H1 (cell line): Measurements from ENCODE around the gene PROP1. TPM values are rescaled to one million over a fixed set of nuclear protein-coding genes. Genes with fewer than 3 reads are reported as not detected.

Experiments used
- CTCF ChIA-PET: fragments of 300-600 bp; sonication (Branson Sonifier 250); formaldehyde crosslinking; loops from one replicate; lab custom pipeline; 2021; ENCODE audit not compliant: partially characterized antibody; lab: Charles Lee
- POLR2A ChIA-PET: fragments of 300-600 bp; sonication (Branson Sonifier 250); formaldehyde crosslinking; loops from one replicate; lab custom pipeline; 2021; ENCODE audit warnings: inconsistent platforms; ENCODE audit not compliant: partially characterized antibody; lab: Charles Lee
- DNase-seq, 2 experiments: peaks; one replicate each; pipeline versions ENCODE4 v3.0.0 to v3.0.0-alpha.2; 2010 to 2022; ENCODE audit warnings: low spot score in 2 of 2, low read depth in 1 of 2, mixed read lengths in 1 of 2
- FAIRE-seq: peaks from 2 replicates; lab custom pipeline; 2011; peaks lifted over from hg19 to GRCh38; lab: Jason Lieb, UNC
- H2AFZ ChIP-seq: 2 replicates; pipeline ENCODE4 v1.8.1; 2012; ENCODE audit warnings: low read length, inconsistent platforms
- H2AK5ac ChIP-seq: 2 replicates; pipeline ENCODE4 v1.6.1; 2013; ENCODE audit warnings: low read depth, low read length
- H2BK120ac ChIP-seq: replicated peaks from 2 replicates; pipeline ENCODE3; 2013; ENCODE audit warnings: low read depth, low read length, inconsistent platforms
- H2BK12ac ChIP-seq: 2 replicates; pipeline ENCODE4 v1.6.1; 2013; ENCODE audit warnings: low read depth, low read length
- H2BK15ac ChIP-seq: 2 replicates; pipeline ENCODE4 v1.6.1; 2013; ENCODE audit warnings: low read length
- H2BK20ac ChIP-seq: 2 replicates; pipeline ENCODE4 v1.6.1; 2013; ENCODE audit warnings: low read length
- H2BK5ac ChIP-seq: 2 replicates; pipeline ENCODE4 v1.6.1; 2013; ENCODE audit warnings: low read depth, low read length
- H3K14ac ChIP-seq: 2 replicates; pipeline ENCODE4 v1.6.1; 2013; ENCODE audit warnings: inconsistent platforms; ENCODE audit not compliant: insufficient read length
- H3K18ac ChIP-seq: 2 replicates; pipeline ENCODE4 v1.6.1; 2013; ENCODE audit warnings: low read length; ENCODE audit errors: extremely low read depth
- H3K23ac ChIP-seq: 2 replicates; pipeline ENCODE4 v1.6.1; 2013; ENCODE audit warnings: inconsistent platforms; ENCODE audit not compliant: insufficient read length
- H3K23me2 ChIP-seq: 2 replicates; pipeline ENCODE4 v1.6.1; 2013; ENCODE audit warnings: low read depth, low read length
- H3K27ac ChIP-seq: 2 replicates; pipeline ENCODE4 v1.6.1; 2011; ENCODE audit warnings: low read depth, low read length, inconsistent platforms
- H3K27me3 ChIP-seq, 4 experiments: replicated peaks in 1 of 4; 1 replicate in 1 of 4; 2 replicates in 3 of 4; pipeline versions ENCODE4 v1.6.1 to v1.8.1; 2011 to 2013; ENCODE audit warnings: low read length in 3 of 4, mild to moderate bottlenecking in 3 of 4, inconsistent platforms in 2 of 4, mixed read lengths in 2 of 4, moderate library complexity in 1 of 4; ENCODE audit not compliant: control insufficient read depth in 3 of 4, insufficient read depth in 3 of 4; ENCODE audit errors: extremely low read depth in 1 of 4
- H3K36me3 ChIP-seq, 4 experiments: 2 replicates each; pipeline versions ENCODE4 v1.6.1 to v1.8.1; 2011 to 2013; ENCODE audit warnings: mild to moderate bottlenecking in 4 of 4, low read length in 3 of 4, moderate library complexity in 2 of 4, control low read depth in 1 of 4, inconsistent platforms in 1 of 4; ENCODE audit not compliant: insufficient read depth in 4 of 4, control insufficient read depth in 2 of 4
- H3K4ac ChIP-seq: replicated peaks from 2 replicates; pipeline ENCODE3; 2013; ENCODE audit warnings: low read length, low read depth, mixed read lengths, inconsistent platforms; ENCODE audit not compliant: insufficient read length
- H3K4me1 ChIP-seq, 4 experiments: replicated peaks in 1 of 4; 1 replicate in 1 of 4; 2 replicates in 3 of 4; pipeline versions ENCODE4 v1.6.1 to v1.8.1; 2011 to 2013; ENCODE audit warnings: low read length in 3 of 4, inconsistent platforms in 2 of 4, mixed read lengths in 1 of 4; ENCODE audit not compliant: insufficient read depth in 4 of 4, control insufficient read depth in 3 of 4
- H3K4me2 ChIP-seq, 2 experiments: 2 replicates each; pipeline versions ENCODE4 v1.6.1 to v1.8.1; 2011 to 2013; ENCODE audit warnings: low read depth in 2 of 2, low read length in 2 of 2, control low read depth in 1 of 2, inconsistent platforms in 1 of 2, mild to moderate bottlenecking in 1 of 2; ENCODE audit not compliant: insufficient read depth in 1 of 2
- H3K4me3 ChIP-seq, 4 experiments: fragments of 200-600, 300-600 bp in 1 of 4; sonication (generic), shearing (Covaris generic), sonication (Bioruptor Twin) in 1 of 4; 2 replicates each; pipeline versions ENCODE4 v1.5.1 to v1.8.1; 2011 to 2016; ENCODE audit warnings: low read length in 4 of 4, low read depth in 3 of 4, control low read depth in 2 of 4, inconsistent platforms in 2 of 4, mild to moderate bottlenecking in 2 of 4, mixed read lengths in 1 of 4, moderate library complexity in 1 of 4; ENCODE audit not compliant: insufficient read depth in 2 of 4; ENCODE audit errors: extremely low read depth in 1 of 4
- H3K56ac ChIP-seq: replicated peaks from 2 replicates; pipeline ENCODE3; 2013; ENCODE audit warnings: low read depth, mild to moderate bottlenecking, mixed read lengths, low read length, inconsistent platforms; ENCODE audit not compliant: insufficient read length
- H3K79me1 ChIP-seq: 2 replicates; pipeline ENCODE4 v1.6.1; 2013; ENCODE audit warnings: low read depth, low read length, control low read depth
- H3K79me2 ChIP-seq, 2 experiments: 2 replicates each; pipeline versions ENCODE4 v1.6.1 to v1.8.1; 2012 to 2013; ENCODE audit warnings: low read length in 2 of 2, mild to moderate bottlenecking in 2 of 2, inconsistent platforms in 1 of 2; ENCODE audit not compliant: insufficient read depth in 2 of 2, control insufficient read depth in 1 of 2
- H3K9ac ChIP-seq, 4 experiments: replicated peaks in 1 of 4; 1 replicate in 1 of 4; 2 replicates in 3 of 4; pipeline versions ENCODE4 v1.6.1 to v1.8.1; 2011 to 2013; ENCODE audit warnings: low read depth in 3 of 4, low read length in 3 of 4, control low read depth in 2 of 4, mild to moderate bottlenecking in 2 of 4, moderate library complexity in 2 of 4, inconsistent platforms in 1 of 4; ENCODE audit errors: extremely low read depth in 1 of 4
- H3K9me3 ChIP-seq, 2 experiments: 2 replicates each; pipeline versions ENCODE4 v1.6.1 to v1.8.1; 2012 to 2013; ENCODE audit warnings: mild to moderate bottlenecking in 2 of 2, moderate library complexity in 2 of 2, control low read depth in 1 of 2, inconsistent platforms in 1 of 2, low read depth in 1 of 2, low read length in 1 of 2, mixed read lengths in 1 of 2; ENCODE audit not compliant: insufficient read depth in 2 of 2
- H4K20me1 ChIP-seq, 2 experiments: replicated peaks in 1 of 2; 2 replicates each; pipeline versions ENCODE3 to v1.8.1; 2011 to 2013; ENCODE audit warnings: inconsistent platforms in 2 of 2, low read length in 2 of 2, mild to moderate bottlenecking in 1 of 2; ENCODE audit not compliant: insufficient read depth in 2 of 2, control insufficient read depth in 1 of 2
- H4K5ac ChIP-seq: 2 replicates; pipeline ENCODE4 v1.6.1; 2013; ENCODE audit warnings: low read length, low read depth, mixed read lengths, inconsistent platforms; ENCODE audit not compliant: insufficient read length
- H4K8ac ChIP-seq: 2 replicates; pipeline ENCODE4 v1.8.0; 2013; ENCODE audit warnings: mild to moderate bottlenecking, moderate library complexity, low read length, inconsistent platforms; ENCODE audit not compliant: insufficient read depth; ENCODE audit errors: extremely low read depth
- H4K91ac ChIP-seq: replicated peaks from 2 replicates; pipeline ENCODE3; 2013; ENCODE audit warnings: low read length, mixed read lengths, inconsistent platforms; ENCODE audit not compliant: insufficient read length
- ATF3 ChIP-seq: IDR thresholded peaks from 2 replicates; pipeline ENCODE4 v1.6.1; 2011; ENCODE audit warnings: low read depth, mild to moderate bottlenecking, low read length; ENCODE audit not compliant: insufficient read depth
- CEBPB ChIP-seq: IDR thresholded peaks from 2 replicates; pipeline ENCODE4 v1.6.1; 2012; ENCODE audit warnings: low read depth, low read length
- JUN ChIP-seq: IDR thresholded peaks from 2 replicates; pipeline ENCODE4 v1.6.1; 2011; ENCODE audit warnings: low read depth, mild to moderate bottlenecking, improper control_type of control experiment, low read length
- RNF2 ChIP-seq: fragments of 200-900, 300-1000 bp; sonication (generic); IDR thresholded peaks from 2 replicates; pipeline ENCODE4 v1.7.1; 2016; ENCODE audit warnings: borderline replicate concordance, low read depth, mild to moderate bottlenecking, antibody characterized with exemption, low read length; ENCODE audit not compliant: poor library complexity, severe bottlenecking; ENCODE audit errors: missing control alignments
- SP1 ChIP-seq: IDR thresholded peaks from 2 replicates; pipeline ENCODE4 v1.6.1; 2011; ENCODE audit warnings: low read depth, low read length
- SP2 ChIP-seq: IDR thresholded peaks from 2 replicates; pipeline ENCODE4 v1.6.1; 2012; ENCODE audit warnings: mild to moderate bottlenecking, low read length, inconsistent platforms
- TAF7 ChIP-seq: optimal IDR thresholded peaks from 2 replicates; pipeline ENCODE3; 2011; ENCODE audit warnings: low read depth, mild to moderate bottlenecking, inconsistent platforms, low read length, moderate library complexity, borderline replicate concordance
- WGBS, 2 experiments: shearing (Covaris generic) in 1 of 2; methylation state at CpG; one replicate each; pipeline versions ENCODE4 v1.1.6 to v1.1.7; 2013 to 2015; ENCODE audit warnings: low lambda C conversion rate in 2 of 2, mixed read lengths in 2 of 2, inconsistent platforms in 1 of 2, low coverage in 1 of 2, missing lambda C conversion rate in 1 of 2; ENCODE audit not compliant: insufficient replicate concordance in 2 of 2, insufficient coverage in 1 of 2, insufficient read length in 1 of 2; ENCODE audit errors: extremely low coverage in 1 of 2, missing lambda C conversion rate in 1 of 2; 5-methylcytosine and 5-hydroxymethylcytosine counted together
- polyA plus RNA-seq, 7 experiments: library from polyadenylated mRNA; depleted of rRNA in 3 of 7; stranded (reverse) in 5 of 7; unstranded in 2 of 7; fragments of >200 nt in 5 of 7; fragments of 200-250 nt in 2 of 7; gene quantifications; 1 replicate in 5 of 7; 2 replicates in 1 of 7; 4 replicates in 1 of 7; pipeline versions ENCODE4 v1.2.1 to v1.2.3, GENCODE V29; 2011 to 2013; ENCODE audit warnings: missing spikeins in 2 of 7, mixed read lengths in 2 of 7
- total RNA-seq: library from RNA; stranded (reverse); fragmentation: NEBNext Ultra II Directional; extraction: Animal tissue kit (Norgen Biotek cat#: 25700); gene quantifications from 2 replicates; pipeline ENCODE4 v1.2.1, GENCODE V29; 2021
- TF ChIP-seq, protein P1 (sequence below): IDR thresholded peaks from 2 replicates; pipeline ENCODE4 v1.6.1; 2012; ENCODE audit warnings: inconsistent platforms
- TF ChIP-seq, protein P2 (sequence below): IDR thresholded peaks from 2 replicates; pipeline ENCODE4 v1.6.1; 2012; ENCODE audit warnings: low read length, inconsistent platforms

Gene PROP1
- total and polyA plus RNA-seq, 2 of the 8 experiments (the other 6 are each of a cell fraction or from before 2014, with no cell fraction given): not detected

GRCh38 chr5:177966839-177967166, 29.2 kb downstream of the PROP1 start:
- Histone ChIP-seq H3K79me2 (no peaks in the 10 kb centered on the region), H3K56ac (no peak overlapping the region), H3K14ac (no peak overlapping the region), H2AK5ac (no peak overlapping the region), H2AFZ (no peak overlapping the region), H3K4ac (no peak overlapping the region), H3K18ac (no peak overlapping the region), H2BK15ac (no peak overlapping the region), H3K36me3 (peaks cover 0 to 4% (median under 1%) of the 10 kb centered on the region in 4 experiments; a peak in 2 of 8 replicates), H3K27ac (no peak overlapping the region), H2BK120ac (no peak overlapping the region), H2BK20ac (no peak overlapping the region), H3K23ac (no peak overlapping the region), H4K5ac (no peak overlapping the region), H3K79me1 (no peaks in the 10 kb centered on the region), H4K20me1 (no peaks in the 10 kb centered on the region), H4K91ac (no peak overlapping the region), H3K4me2 (no peak overlapping the region), H2BK5ac (no peak overlapping the region), H3K9ac (no peak overlapping the region), H3K4me1 (peaks cover 0 to 2% (median 0%) of the 10 kb centered on the region in 4 experiments; a peak in 1 of 7 replicates), H3K23me2 (no peaks in the 10 kb centered on the region), H4K8ac (no peak overlapping the region), H2BK12ac (no peak overlapping the region), H3K9me3 (peaks cover 3 to 18% of the 10 kb centered on the region in 2 experiments; a peak in 2 of 4 replicates), H3K4me3 (no peak overlapping the region), H3K27me3 (no peaks in the 10 kb centered on the region)
- POLR2A ChIA-PET: interaction anchor here (0.9 kb wide), 1 partner anchor 20 kb away, joined by 4 read pairs; no protein-coding TSS in a partner anchor
- DNase-seq: no peak
- WGBS, 2 experiments: 90% methylated on average over 7 of the region's 7 CpGs; no CpG with 5 or more reads in 1 of the 2 experiments
- FAIRE-seq: no peak
- CTCF ChIA-PET: interaction anchor here (1.2 to 2.4 kb wide), 2 partner anchors 16 to 102 kb away, joined by 3 to 6 read pairs; no protein-coding TSS in a partner anchor
- TF ChIP-seq, protein P1, sequence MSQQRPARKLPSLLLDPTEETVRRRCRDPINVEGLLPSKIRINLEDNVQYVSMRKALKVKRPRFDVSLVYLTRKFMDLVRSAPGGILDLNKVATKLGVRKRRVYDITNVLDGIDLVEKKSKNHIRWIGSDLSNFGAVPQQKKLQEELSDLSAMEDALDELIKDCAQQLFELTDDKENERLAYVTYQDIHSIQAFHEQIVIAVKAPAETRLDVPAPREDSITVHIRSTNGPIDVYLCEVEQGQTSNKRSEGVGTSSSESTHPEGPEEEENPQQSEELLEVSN: no peak
- TF ChIP-seq SP1: no peak
- no peak for TF ChIP-seq TAF7
- TF ChIP-seq, protein P2, sequence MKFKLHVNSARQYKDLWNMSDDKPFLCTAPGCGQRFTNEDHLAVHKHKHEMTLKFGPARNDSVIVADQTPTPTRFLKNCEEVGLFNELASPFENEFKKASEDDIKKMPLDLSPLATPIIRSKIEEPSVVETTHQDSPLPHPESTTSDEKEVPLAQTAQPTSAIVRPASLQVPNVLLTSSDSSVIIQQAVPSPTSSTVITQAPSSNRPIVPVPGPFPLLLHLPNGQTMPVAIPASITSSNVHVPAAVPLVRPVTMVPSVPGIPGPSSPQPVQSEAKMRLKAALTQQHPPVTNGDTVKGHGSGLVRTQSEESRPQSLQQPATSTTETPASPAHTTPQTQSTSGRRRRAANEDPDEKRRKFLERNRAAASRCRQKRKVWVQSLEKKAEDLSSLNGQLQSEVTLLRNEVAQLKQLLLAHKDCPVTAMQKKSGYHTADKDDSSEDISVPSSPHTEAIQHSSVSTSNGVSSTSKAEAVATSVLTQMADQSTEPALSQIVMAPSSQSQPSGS: no peak
- TF ChIP-seq ATF3: no peak
- TF ChIP-seq CEBPB: no peak
- no peak for TF ChIP-seq JUN
- no peak for TF ChIP-seq RNF2
- no peak for TF ChIP-seq SP2
